Measurements from ENCODE around the gene RERG. TPM values are rescaled to one million over a fixed set of nuclear protein-coding genes. Genes with fewer than 3 reads are reported as not detected.

The RERG gene
- total and polyA plus RNA-seq, 2 donors (not counting 3 experiments of a cell fraction or from before 2014, with no cell fraction given): not detected

- Histone ChIP-seq H3K79me2 (ENCODE audit: control insufficient read depth, insufficient read depth, low read length) (no peaks in the 10 kb centered on the region), H3K9ac (replicated peaks; ENCODE audit: extremely low read depth, insufficient read depth, low read length) (no peak overlapping the region), H3K9me1 (replicated peaks; ENCODE audit: control insufficient read depth, extremely low read depth, insufficient read depth, low read length) (no peaks in the 10 kb centered on the region), H3K36me3 (ENCODE audit: control insufficient read depth in 2 of 2, extremely low read depth in 1 of 2, insufficient read depth in 2 of 2, low read length in 2 of 2) (no peaks in the 10 kb centered on the region), H3K9me3 (replicated peaks; ENCODE audit: control insufficient read depth, insufficient read depth, low read length) (no peaks in the 10 kb centered on the region), H3K4me3 (replicated peaks in 1 of 3; ENCODE audit: insufficient read depth in 1 of 3, low read depth in 1 of 3, low read length in 3 of 3) (no peak overlapping the region), H3K27me3 (ENCODE audit: control insufficient read depth in 2 of 2, insufficient read depth in 2 of 2, low read length in 2 of 2) (no peaks in the 10 kb centered on the region), H3K27ac (ENCODE audit: insufficient read depth, low read depth, low read length) (no peak overlapping the region), H4K20me1 (replicated peaks; ENCODE audit: control insufficient read depth, extremely low read depth, insufficient read depth, low read length) (no peaks in the 10 kb centered on the region), H3K4me1 (ENCODE audit: control insufficient read depth, extremely low read depth, insufficient read depth, low read length) (no peaks in the 10 kb centered on the region), H2AFZ (ENCODE audit: low read depth, low read length) (no peak overlapping the region), H3K4me2 (ENCODE audit: insufficient read depth, low read length) (no peak overlapping the region)
- FAIRE-seq (peak; percentile 38), DNase-seq (ENCODE audit: low read depth, low spot score) (no peak)
- POLR2A ChIA-PET: no interaction called here
- no TSS peak for BruUV-seq (replicated peaks)
- intact Hi-C loops (cut with micrococcal nuclease): no loop called here
- dilution Hi-C loops (cut with MboI; ENCODE audit: extremely low pct_ligation_motif_present, low sequenced_read_pairs): no loop called here
- CTCF ChIA-PET: no interaction called here
- no peak for TF ChIP-seq FOS (IDR thresholded peaks at IDR 0.05; ENCODE audit: borderline replicate concordance, insufficient read depth, low read length)
- no peak for TF ChIP-seq JUN (IDR thresholded peaks at IDR 0.05; ENCODE audit: borderline replicate concordance, insufficient read depth, insufficient read length, low read depth)
- TF ChIP-seq CTCF (IDR thresholded peaks at IDR 0.05; ENCODE audit: extremely low read depth in 1 of 2, insufficient read depth in 1 of 2, low read depth in 1 of 2, low read length in 2 of 2): no peak
- TF ChIP-seq GATA2 (IDR thresholded peaks at IDR 0.05; ENCODE audit: insufficient read depth, insufficient read length, low read depth, low read length): no peak
- no peak for TF ChIP-seq EZH2 (IDR thresholded peaks at IDR 0.05; ENCODE audit: borderline replicate concordance, low read depth, low read length, severe bottlenecking)
- no peak for TF ChIP-seq MAX (IDR thresholded peaks at IDR 0.05; ENCODE audit: insufficient read depth, insufficient read length)
- no peak for TF ChIP-seq MYC (IDR thresholded peaks at IDR 0.05; ENCODE audit: low read depth, low read length)
- TF ChIP-seq POLR2AphosphoS5 (IDR thresholded peaks at IDR 0.05; ENCODE audit: insufficient read depth, low read depth, low read length): no peak
- no peak for TF ChIP-seq POLR2A (IDR thresholded peaks at IDR 0.05; ENCODE audit: low read depth, low read length)
Measured at GRCh38 chr12:15163030-15163976, 57.9 kb downstream of the RERG start.
